ENCODE results near the gene MRM2. TPM values are rescaled to one million over a fixed set of nuclear protein-coding genes. Genes with fewer than 3 reads are reported as not detected.
"Not testable (repeated sequence)": the region's sequence is repeated elsewhere in the genome, so short reads cannot be mapped to it uniquely, and the experiment has no call there.

MRM2 gene
- total and polyA plus RNA-seq, 10 donors, result 19.0 to 35.8 (median 23.7) TPM

- H3K27ac ChIP-seq, result peak overlapping the region in 7 of 8 donors; percentile 13 to 81 (median 66)
- peaks cover 0 to 78% (median 46%) of the 10 kb centered on the region in 6 donors for H3K36me3 ChIP-seq
- H3K9me3 ChIP-seq; intact Hi-C loops (cut with DNase I; ENCODE audit: low total_unique reads); H3K27me3 ChIP-seq (replicated peaks in 1 of 7); DNase-seq; H3K4me3 ChIP-seq: not testable (repeated sequence)
- TF ChIP-seq POLR2AphosphoS5 (IDR thresholded peaks at IDR 0.05), result peak in 1 of 3 donors; percentile 48
- peaks cover 8 to 36% (median 20%) of the 10 kb centered on the region in 6 donors for H3K4me1 ChIP-seq
- WGBS, 5 donors, result 60 to 81% (median 70%) methylated on average over 12 to 16 of the region's 18 CpGs
Observed at GRCh38 chr7:2269089-2269990, 27.3 kb upstream of the MRM2 start.

DNA sequence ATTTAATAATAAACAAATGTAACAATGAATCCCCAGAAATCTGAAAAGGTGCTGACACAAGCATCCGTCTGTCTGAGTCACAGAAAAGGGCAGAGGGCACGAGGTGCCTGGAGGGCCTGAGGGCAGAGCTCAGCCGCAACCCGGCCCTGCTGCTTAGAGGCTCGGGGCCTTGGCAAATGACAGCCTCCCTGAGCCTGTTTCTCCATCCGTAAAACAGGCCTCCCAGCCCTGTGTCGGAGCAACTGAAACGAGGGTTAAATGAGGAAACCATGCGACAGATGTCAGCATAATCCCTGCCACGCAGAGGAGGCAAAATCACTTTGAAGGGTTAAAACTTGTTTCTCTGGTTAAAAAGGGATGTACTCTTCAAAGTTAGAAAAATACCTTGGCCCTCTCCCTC lies 24.9 kb upstream of the MRM2 start:
- H3K9me3 ChIP-seq, result no peaks in the 10 kb centered on the region
- peaks cover 6 to 37% (median 29%) of the 10 kb centered on the region in 6 donors for H3K4me1 ChIP-seq
- WGBS, 5 donors, result 63 to 80% (median 72%) methylated on average over 10 of the region's 10 CpGs
- DNase-seq, result no peak
- peak overlapping the region in 3 of 8 donors; percentile 1 to 23 (median 21) for H3K27ac ChIP-seq
- TF ChIP-seq, protein P1, sequence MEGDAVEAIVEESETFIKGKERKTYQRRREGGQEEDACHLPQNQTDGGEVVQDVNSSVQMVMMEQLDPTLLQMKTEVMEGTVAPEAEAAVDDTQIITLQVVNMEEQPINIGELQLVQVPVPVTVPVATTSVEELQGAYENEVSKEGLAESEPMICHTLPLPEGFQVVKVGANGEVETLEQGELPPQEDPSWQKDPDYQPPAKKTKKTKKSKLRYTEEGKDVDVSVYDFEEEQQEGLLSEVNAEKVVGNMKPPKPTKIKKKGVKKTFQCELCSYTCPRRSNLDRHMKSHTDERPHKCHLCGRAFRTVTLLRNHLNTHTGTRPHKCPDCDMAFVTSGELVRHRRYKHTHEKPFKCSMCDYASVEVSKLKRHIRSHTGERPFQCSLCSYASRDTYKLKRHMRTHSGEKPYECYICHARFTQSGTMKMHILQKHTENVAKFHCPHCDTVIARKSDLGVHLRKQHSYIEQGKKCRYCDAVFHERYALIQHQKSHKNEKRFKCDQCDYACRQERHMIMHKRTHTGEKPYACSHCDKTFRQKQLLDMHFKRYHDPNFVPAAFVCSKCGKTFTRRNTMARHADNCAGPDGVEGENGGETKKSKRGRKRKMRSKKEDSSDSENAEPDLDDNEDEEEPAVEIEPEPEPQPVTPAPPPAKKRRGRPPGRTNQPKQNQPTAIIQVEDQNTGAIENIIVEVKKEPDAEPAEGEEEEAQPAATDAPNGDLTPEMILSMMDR (IDR thresholded peaks at IDR 0.05 in 8 of 11, conservative IDR thresholded peaks at IDR 0.05 in 3 of 11), result no peak
- TF ChIP-seq POLR2A (IDR thresholded peaks at IDR 0.05), result no peak
- TF ChIP-seq POLR2AphosphoS5 (IDR thresholded peaks at IDR 0.05), result no peak
- peaks cover 0 to 78% (median 47%) of the 10 kb centered on the region in 6 donors for H3K36me3 ChIP-seq
- H3K27me3 ChIP-seq (replicated peaks in 1 of 7), result no peaks in the 10 kb centered on the region
- intact Hi-C loops (cut with DNase I; ENCODE audit: low total_unique reads), result no loop called here
- no peak overlapping the region for H3K4me3 ChIP-seq

- no peaks in the 10 kb centered on the region for H3K27me3 ChIP-seq (replicated peaks in 1 of 7)
- peaks cover 0 to 78% (median 33%) of the 10 kb centered on the region in 6 donors for H3K36me3 ChIP-seq
- H3K9me3 ChIP-seq, result no peaks in the 10 kb centered on the region
- WGBS, 5 donors, result 95 to 99% (median 96%) methylated on average over 20 to 23 of the region's 23 CpGs
- TF ChIP-seq, protein P1 (IDR thresholded peaks at IDR 0.05 in 8 of 11, conservative IDR thresholded peaks at IDR 0.05 in 3 of 11), result no peak
- TF ChIP-seq POLR2AphosphoS5 (IDR thresholded peaks at IDR 0.05), result peak in 2 of 3 donors; percentile 26 to 51
- TF ChIP-seq POLR2A (IDR thresholded peaks at IDR 0.05), result no peak
- H3K27ac ChIP-seq, result peak overlapping the region in 1 of 8 donors; percentile 8
- DNase-seq, result no peak
- H3K4me3 ChIP-seq, result no peak overlapping the region
- intact Hi-C loops (cut with DNase I; ENCODE audit: low total_unique reads), result no loop called here
- H3K4me1 ChIP-seq, result peaks cover 11 to 38% (median 27%) of the 10 kb centered on the region in 6 donors
Observed at GRCh38 chr7:2264158-2264557, 22.2 kb upstream of the MRM2 start.

DNA sequence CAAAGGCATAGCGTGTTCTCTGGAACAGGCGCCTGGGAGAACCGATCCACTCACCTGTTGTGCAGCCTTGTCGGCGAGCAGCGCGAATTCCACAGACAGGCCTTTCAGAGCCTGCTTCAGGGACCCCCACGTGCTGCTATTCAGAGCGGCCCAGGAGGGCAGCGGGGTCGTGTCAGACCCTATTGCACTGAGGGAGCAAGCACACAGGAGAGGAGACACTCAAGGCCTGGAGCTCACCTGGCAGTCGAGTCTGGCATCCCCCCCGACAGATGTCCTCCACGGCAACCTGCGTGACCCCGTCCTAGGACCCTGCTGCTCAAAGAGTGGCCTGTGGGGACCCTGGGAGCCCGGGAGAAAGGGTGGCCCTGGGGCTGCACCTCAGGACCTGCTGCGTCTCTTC lies 21.2 kb upstream of the MRM2 start:
- WGBS, 5 donors, result 90 to 95% (median 92%) methylated on average over 13 to 18 of the region's 18 CpGs
- peaks cover 0 to 88% (median 39%) of the 10 kb centered on the region in 6 donors for H3K36me3 ChIP-seq
- H3K27ac ChIP-seq, result peak overlapping the region in 2 of 8 donors; percentile 79 to 87
- intact Hi-C loops (cut with DNase I; ENCODE audit: low total_unique reads), result no loop called here
- no peak overlapping the region for H3K4me3 ChIP-seq
- H3K9me3 ChIP-seq, result no peaks in the 10 kb centered on the region
- no peak for TF ChIP-seq POLR2A (IDR thresholded peaks at IDR 0.05)
- peak in 1 of 3 donors; percentile 43 for TF ChIP-seq POLR2AphosphoS5 (IDR thresholded peaks at IDR 0.05)
- H3K27me3 ChIP-seq (replicated peaks in 1 of 7), result no peaks in the 10 kb centered on the region
- DNase-seq, result peak; percentile 71
- H3K4me1 ChIP-seq, result peaks cover 11 to 44% (median 28%) of the 10 kb centered on the region in 6 donors

DNA sequence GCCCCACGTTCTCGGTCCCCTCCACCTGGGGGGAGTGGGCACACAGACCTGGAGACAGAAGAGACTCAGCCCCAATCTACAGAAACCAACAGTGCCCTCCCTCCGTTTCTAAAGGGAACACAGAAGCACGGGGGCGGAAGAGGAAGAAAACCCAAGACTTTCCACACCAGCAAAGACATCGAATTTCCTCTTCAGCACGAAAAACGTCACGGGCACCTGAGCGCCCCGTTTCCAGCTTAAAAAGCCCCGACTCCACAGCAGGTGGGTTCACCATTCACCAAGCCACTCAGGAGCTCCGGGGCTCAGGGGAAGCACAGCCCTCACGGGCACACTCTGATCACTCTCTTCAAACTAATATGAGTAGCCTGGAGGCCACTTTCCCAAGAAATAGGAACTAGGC lies 19.6 kb upstream of the MRM2 start:
- 34 to 54% (median 38%) methylated on average over 12 to 14 of the region's 14 CpGs for WGBS, 5 donors
- Histone ChIP-seq H3K36me3 (peaks cover 0 to 100% (median 52%) of the 10 kb centered on the region in 6 donors), H3K4me3 (peak overlapping the region in 1 of 8 donors; percentile 43), H3K27me3 (replicated peaks in 1 of 7) (no peaks in the 10 kb centered on the region), H3K9me3 (no peaks in the 10 kb centered on the region), H3K4me1 (peaks cover 11 to 42% (median 28%) of the 10 kb centered on the region in 6 donors), H3K27ac (peak overlapping the region; percentile 68 to 87 (median 76))
- intact Hi-C loops (cut with DNase I; ENCODE audit: low total_unique reads), result no loop called here
- peak; percentile 82 for DNase-seq
- peak; percentile 43 to 73 (median 57) for TF ChIP-seq POLR2AphosphoS5 (IDR thresholded peaks at IDR 0.05)
- TF ChIP-seq POLR2A (IDR thresholded peaks at IDR 0.05), result no peak
- TF ChIP-seq, protein P1 (IDR thresholded peaks at IDR 0.05 in 8 of 11, conservative IDR thresholded peaks at IDR 0.05 in 3 of 11), result no peak

All from spleen (tissue), 11 donors.